HEK293 (cell line): Measurements from ENCODE around the gene IL1RAPL1.

ENCODE experiments used
- CTCF ChIA-PET: fragments of 350-600 bp; formaldehyde crosslinking; extraction: SDS; loops from one replicate; lab custom pipeline; 2021; ENCODE audit warnings: antibody characterized with exemption; lab: Yijun Ruan, JAX
- POLR2A ChIA-PET: fragments of 300-600 bp; formaldehyde crosslinking; extraction: SDS; loops from one replicate; lab custom pipeline; 2020; ENCODE audit warnings: antibody characterized with exemption, inconsistent platforms; lab: Yijun Ruan, JAX
- H3K27ac ChIP-seq: fragments of 200-500 bp; sonication (Bioruptor generic); 2 replicates; pipeline ENCODE4 v1.5.1; 2014; ENCODE audit warnings: low read depth, low read length, control low read depth, inconsistent platforms; ENCODE audit errors: extremely low read depth
- H3K36me3 ChIP-seq, 2 experiments: fragments of 200-500 bp in 1 of 2; sonication (Bioruptor generic) in 1 of 2; 1 replicate in 1 of 2; 2 replicates in 1 of 2; pipeline ENCODE4 v1.5.1; 2014 to 2017; ENCODE audit warnings: inconsistent platforms in 2 of 2, low read length in 2 of 2; ENCODE audit not compliant: control insufficient read depth in 2 of 2, insufficient read depth in 1 of 2
- H3K4me1 ChIP-seq: fragments of 200-500 bp; sonication (Bioruptor generic); 2 replicates; pipeline ENCODE4 v1.5.1; 2014; ENCODE audit warnings: mild to moderate bottlenecking, low read length, inconsistent platforms; ENCODE audit not compliant: control insufficient read depth, insufficient read depth
- H3K4me3 ChIP-seq: 2 replicates; pipeline ENCODE4 v1.5.1; 2011; ENCODE audit warnings: low read depth, mild to moderate bottlenecking, control low read depth, low read length, moderate library complexity
- H3K9me3 ChIP-seq: fragments of 200-500 bp; sonication (Bioruptor generic); 2 replicates; pipeline ENCODE4 v1.5.1; 2014; ENCODE audit warnings: low read depth, low read length, inconsistent platforms; ENCODE audit not compliant: control insufficient read depth, insufficient read depth
- BCL11A ChIP-seq: fragments of 450-650 bp; formaldehyde crosslinking; IDR thresholded peaks from 2 replicates; pipeline ENCODE4 v1.5.1; 2016; ENCODE audit warnings: low read depth, missing biosample characterization, missing genetic modification characterization
- FEZF1 ChIP-seq: fragments of 450-650 bp; formaldehyde crosslinking; IDR thresholded peaks from 2 replicates; pipeline ENCODE4 v1.5.1; 2016; ENCODE audit warnings: missing biosample characterization, missing genetic modification characterization
- HOXC10 ChIP-seq: sonication (generic); formaldehyde crosslinking; IDR thresholded peaks from 2 replicates; pipeline ENCODE4 v1.8.1; 2023; ENCODE audit warnings: mild to moderate bottlenecking, missing genetic modification reagents
- KLF16 ChIP-seq: fragments of 450-650 bp; formaldehyde crosslinking; IDR thresholded peaks from 2 replicates; pipeline ENCODE4 v1.5.1; 2017; ENCODE audit warnings: missing biosample characterization, missing genetic modification characterization
- KLF8 ChIP-seq: fragments of 450-650 bp; formaldehyde crosslinking; IDR thresholded peaks from 2 replicates; pipeline ENCODE4 v1.5.1; 2016; ENCODE audit warnings: missing biosample characterization, missing genetic modification characterization
- SETDB1 ChIP-seq: IDR thresholded peaks from one replicate; pipeline ENCODE4 v1.6.1; 2017; ENCODE audit warnings: mild to moderate bottlenecking, low read length, moderate library complexity, mixed read lengths; ENCODE audit not compliant: insufficient read length
- YY2 ChIP-seq: fragments of 450-650 bp; formaldehyde crosslinking; IDR thresholded peaks from 2 replicates; pipeline ENCODE4 v1.5.1; 2016; ENCODE audit warnings: missing biosample characterization, missing genetic modification characterization
- ZBTB17 ChIP-seq: fragments of 450-650 bp; formaldehyde crosslinking; IDR thresholded peaks from 2 replicates; pipeline ENCODE4 v1.5.1; 2016; ENCODE audit warnings: missing biosample characterization, missing genetic modification characterization
- ZFP37 ChIP-seq: fragments of 450-650 bp; formaldehyde crosslinking; IDR thresholded peaks from 2 replicates; pipeline ENCODE4 v1.5.1; 2016; ENCODE audit warnings: missing biosample characterization, missing genetic modification characterization
- ZNF132 ChIP-seq: fragments of 450-650 bp; formaldehyde crosslinking; IDR thresholded peaks from 2 replicates; pipeline ENCODE4 v1.5.1; 2017; ENCODE audit warnings: missing biosample characterization, missing genetic modification characterization, borderline replicate concordance
- ZNF214 ChIP-seq: fragments of 450-650 bp; formaldehyde crosslinking; IDR thresholded peaks from 2 replicates; pipeline ENCODE4 v1.5.1; 2017; ENCODE audit warnings: missing biosample characterization, mild to moderate bottlenecking, missing genetic modification characterization, borderline replicate concordance
- ZNF274 ChIP-seq, 2 experiments: fragments of 200-500 bp in 1 of 2; fragments of 450-650 bp in 1 of 2; sonication (Bioruptor generic) in 1 of 2; formaldehyde crosslinking in 1 of 2; IDR thresholded peaks; 2 replicates each; pipeline versions ENCODE4 v1.5.1 to v1.6.1; 2014 to 2016; ENCODE audit warnings: borderline replicate concordance in 1 of 2, inconsistent platforms in 1 of 2, low read length in 1 of 2, missing biosample characterization in 1 of 2, missing genetic modification characterization in 1 of 2
- ZNF302 ChIP-seq: fragments of 450-650 bp; formaldehyde crosslinking; IDR thresholded peaks from 2 replicates; pipeline ENCODE4 v1.5.1; 2016; ENCODE audit warnings: missing biosample characterization, missing genetic modification characterization, low read depth
- ZNF324 ChIP-seq: fragments of 450-650 bp; formaldehyde crosslinking; IDR thresholded peaks from 2 replicates; pipeline ENCODE4 v1.5.1; 2016; ENCODE audit warnings: missing biosample characterization, missing genetic modification characterization
- ZNF423 ChIP-seq: fragments of 450-650 bp; formaldehyde crosslinking; IDR thresholded peaks from 2 replicates; pipeline ENCODE4 v1.5.1; 2016; ENCODE audit warnings: missing biosample characterization, missing genetic modification characterization
- ZNF514 ChIP-seq: fragments of 450-650 bp; formaldehyde crosslinking; IDR thresholded peaks from 2 replicates; pipeline ENCODE4 v1.5.1; 2016; ENCODE audit warnings: missing biosample characterization, missing genetic modification characterization
- ZNF529 ChIP-seq: fragments of 450-650 bp; formaldehyde crosslinking; IDR thresholded peaks from 2 replicates; pipeline ENCODE4 v1.5.1; 2017; ENCODE audit warnings: missing genetic modification characterization, missing biosample characterization; ENCODE audit not compliant: insufficient replicate concordance
- ZNF571 ChIP-seq: fragments of 450-650 bp; formaldehyde crosslinking; IDR thresholded peaks from 2 replicates; pipeline ENCODE4 v1.5.0; 2017; ENCODE audit warnings: missing biosample characterization, missing genetic modification characterization
- ZNF624 ChIP-seq: fragments of 450-650 bp; formaldehyde crosslinking; IDR thresholded peaks from 2 replicates; pipeline ENCODE4 v1.5.1; 2017; ENCODE audit warnings: missing biosample characterization, missing genetic modification characterization
- ZNF701 ChIP-seq: fragments of 450-650 bp; formaldehyde crosslinking; IDR thresholded peaks from 2 replicates; pipeline ENCODE4 v1.5.1; 2016; ENCODE audit warnings: missing biosample characterization, missing genetic modification characterization
- ZNF791 ChIP-seq: fragments of 450-650 bp; formaldehyde crosslinking; IDR thresholded peaks from 2 replicates; pipeline ENCODE4 v1.5.1; 2016; ENCODE audit warnings: missing biosample characterization, missing genetic modification characterization
- ZXDB ChIP-seq: fragments of 450-650 bp; formaldehyde crosslinking; IDR thresholded peaks from 2 replicates; pipeline ENCODE4 v1.5.1; 2016; ENCODE audit warnings: missing biosample characterization, missing genetic modification characterization
- TF ChIP-seq, protein P1 (sequence below): fragments of 450-650 bp; formaldehyde crosslinking; IDR thresholded peaks from 2 replicates; pipeline ENCODE4 v1.5.1; 2017; ENCODE audit warnings: missing biosample characterization, missing genetic modification characterization
- TF ChIP-seq, protein P2 (sequence below): fragments of 450-650 bp; formaldehyde crosslinking; IDR thresholded peaks from 2 replicates; pipeline ENCODE4 v1.5.1; 2017; ENCODE audit warnings: missing biosample characterization, missing genetic modification characterization
- TF ChIP-seq, protein P3 (sequence below): sonication (generic); formaldehyde crosslinking; IDR thresholded peaks from 2 replicates; pipeline ENCODE4 v1.8.1; 2022; ENCODE audit warnings: mild to moderate bottlenecking, moderate library complexity, missing genetic modification reagents
- TF ChIP-seq, protein P4 (sequence below): IDR thresholded peaks from 2 replicates; pipeline ENCODE4 v1.6.1; 2011; ENCODE audit warnings: mild to moderate bottlenecking, low read depth, low read length, borderline replicate concordance
- TF ChIP-seq, protein P5 (sequence below): fragments of 450-650 bp; formaldehyde crosslinking; IDR thresholded peaks from 2 replicates; pipeline ENCODE4 v1.5.1; 2016; ENCODE audit warnings: missing biosample characterization, missing genetic modification characterization

Gene IL1RAPL1

DNA sequence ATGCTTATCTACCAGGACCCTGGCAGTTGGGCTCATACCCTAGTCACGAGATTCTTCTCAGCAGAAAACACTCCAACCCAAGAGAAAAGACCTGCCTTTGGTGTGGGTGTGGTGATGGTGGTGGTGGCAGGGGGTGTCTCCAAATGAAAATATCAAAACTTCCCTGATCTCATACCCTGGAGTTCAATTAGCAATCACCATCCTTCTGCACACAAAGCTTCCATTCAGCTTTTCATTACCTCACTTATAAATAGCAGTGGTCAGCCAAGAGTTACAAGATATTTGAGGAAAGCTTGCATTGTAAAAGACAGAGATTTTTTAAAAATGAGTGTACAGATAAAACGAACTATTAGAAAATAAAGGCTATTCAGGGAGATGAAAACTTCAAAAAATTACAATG is 1047.3 kb downstream of the IL1RAPL1 start:
- Histone ChIP-seq H3K36me3 (no peaks in the 10 kb centered on the region), H3K27ac (no peak overlapping the region)
- TF ChIP-seq ZNF132 (tag by site-specific recombination) (no peak), ZFP37 (tag by site-specific recombination) (no peak), ZNF302 (tag by site-specific recombination) (no peak), ZNF214 (tag by site-specific recombination) (no peak), ZNF624 (tag by site-specific recombination) (no peak), ZBTB17 (no peak), FEZF1 (no peak), ZNF274 (IDR thresholded peaks at IDR 0.05; ENCODE audit: low read length) (no peak), ZNF274 (tag by site-specific recombination; IDR thresholded peaks at IDR 0.05; ENCODE audit: borderline replicate concordance) (no peak), ZNF791 (no peak), ZNF571 (tag by site-specific recombination) (no peak), ZNF529 (tag by site-specific recombination) (no peak), ZNF514 (no peak), ZNF423 (tag by site-specific recombination) (no peak), BCL11A (tag by site-specific recombination) (no peak), KLF16 (tag by site-specific recombination) (no peak), YY2 (tag by site-specific recombination) (no peak), ZNF324 (tag by site-specific recombination) (no peak)
- TF ChIP-seq, protein P1, sequence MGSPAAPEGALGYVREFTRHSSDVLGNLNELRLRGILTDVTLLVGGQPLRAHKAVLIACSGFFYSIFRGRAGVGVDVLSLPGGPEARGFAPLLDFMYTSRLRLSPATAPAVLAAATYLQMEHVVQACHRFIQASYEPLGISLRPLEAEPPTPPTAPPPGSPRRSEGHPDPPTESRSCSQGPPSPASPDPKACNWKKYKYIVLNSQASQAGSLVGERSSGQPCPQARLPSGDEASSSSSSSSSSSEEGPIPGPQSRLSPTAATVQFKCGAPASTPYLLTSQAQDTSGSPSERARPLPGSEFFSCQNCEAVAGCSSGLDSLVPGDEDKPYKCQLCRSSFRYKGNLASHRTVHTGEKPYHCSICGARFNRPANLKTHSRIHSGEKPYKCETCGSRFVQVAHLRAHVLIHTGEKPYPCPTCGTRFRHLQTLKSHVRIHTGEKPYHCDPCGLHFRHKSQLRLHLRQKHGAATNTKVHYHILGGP (tag by site-specific recombination) = no peak
- TF ChIP-seq, all 188 proteins: peak for 0
- ChIA-PET CTCF (no interaction called here), POLR2A (no interaction called here)
- Histone ChIP-seq H3K4me3 (no peak overlapping the region), H3K9me3 (no peaks in the 10 kb centered on the region), H3K4me1 (no peaks in the 10 kb centered on the region)

DNA sequence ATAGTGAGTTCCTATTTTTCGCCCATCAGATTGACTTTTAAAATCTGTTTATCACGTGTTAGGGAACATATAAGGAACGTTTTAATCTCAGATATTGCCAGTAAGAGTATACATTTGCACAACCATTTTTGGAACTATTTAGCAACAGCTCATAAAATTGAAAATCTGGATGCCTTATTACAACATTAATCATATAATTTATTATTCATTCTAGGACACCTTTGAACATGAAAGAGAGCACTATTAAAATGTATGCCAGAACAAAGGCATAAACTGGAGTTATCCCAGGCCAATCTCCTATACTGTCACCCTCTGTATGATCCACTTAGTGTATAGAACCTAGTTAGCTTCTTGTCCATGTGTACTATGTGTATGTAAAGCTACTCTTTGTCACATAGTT is 1049.1 kb downstream of the IL1RAPL1 start:
- no peak overlapping the region for H3K27ac ChIP-seq
- CTCF ChIA-PET = no interaction called here
- H3K9me3 ChIP-seq = no peaks in the 10 kb centered on the region
- no peak overlapping the region for H3K4me3 ChIP-seq
- POLR2A ChIA-PET = no interaction called here
- no peaks in the 10 kb centered on the region for H3K36me3 ChIP-seq
- no peaks in the 10 kb centered on the region for H3K4me1 ChIP-seq
- TF ChIP-seq KLF8 (tag by site-specific recombination) (no peak), ZNF529 (tag by site-specific recombination) (no peak), ZXDB (tag by site-specific recombination) (no peak), SETDB1 (no peak), HOXC10 (CRISPR knock-in tag) (no peak), ZNF701 (tag by site-specific recombination) (no peak)
- TF ChIP-seq, protein P1 (tag by site-specific recombination) = no peak
- TF ChIP-seq, protein P2, sequence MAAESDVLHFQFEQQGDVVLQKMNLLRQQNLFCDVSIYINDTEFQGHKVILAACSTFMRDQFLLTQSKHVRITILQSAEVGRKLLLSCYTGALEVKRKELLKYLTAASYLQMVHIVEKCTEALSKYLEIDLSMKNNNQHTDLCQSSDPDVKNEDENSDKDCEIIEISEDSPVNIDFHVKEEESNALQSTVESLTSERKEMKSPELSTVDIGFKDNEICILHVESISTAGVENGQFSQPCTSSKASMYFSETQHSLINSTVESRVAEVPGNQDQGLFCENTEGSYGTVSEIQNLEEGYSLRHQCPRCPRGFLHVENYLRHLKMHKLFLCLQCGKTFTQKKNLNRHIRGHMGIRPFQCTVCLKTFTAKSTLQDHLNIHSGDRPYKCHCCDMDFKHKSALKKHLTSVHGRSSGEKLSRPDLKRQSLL (tag by site-specific recombination) = no peak
- TF ChIP-seq, protein P3, sequence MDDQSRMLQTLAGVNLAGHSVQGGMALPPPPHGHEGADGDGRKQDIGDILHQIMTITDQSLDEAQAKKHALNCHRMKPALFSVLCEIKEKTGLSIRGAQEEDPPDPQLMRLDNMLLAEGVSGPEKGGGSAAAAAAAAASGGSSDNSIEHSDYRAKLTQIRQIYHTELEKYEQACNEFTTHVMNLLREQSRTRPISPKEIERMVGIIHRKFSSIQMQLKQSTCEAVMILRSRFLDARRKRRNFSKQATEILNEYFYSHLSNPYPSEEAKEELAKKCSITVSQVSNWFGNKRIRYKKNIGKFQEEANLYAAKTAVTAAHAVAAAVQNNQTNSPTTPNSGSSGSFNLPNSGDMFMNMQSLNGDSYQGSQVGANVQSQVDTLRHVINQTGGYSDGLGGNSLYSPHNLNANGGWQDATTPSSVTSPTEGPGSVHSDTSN = no peak
- TF ChIP-seq, protein P4, sequence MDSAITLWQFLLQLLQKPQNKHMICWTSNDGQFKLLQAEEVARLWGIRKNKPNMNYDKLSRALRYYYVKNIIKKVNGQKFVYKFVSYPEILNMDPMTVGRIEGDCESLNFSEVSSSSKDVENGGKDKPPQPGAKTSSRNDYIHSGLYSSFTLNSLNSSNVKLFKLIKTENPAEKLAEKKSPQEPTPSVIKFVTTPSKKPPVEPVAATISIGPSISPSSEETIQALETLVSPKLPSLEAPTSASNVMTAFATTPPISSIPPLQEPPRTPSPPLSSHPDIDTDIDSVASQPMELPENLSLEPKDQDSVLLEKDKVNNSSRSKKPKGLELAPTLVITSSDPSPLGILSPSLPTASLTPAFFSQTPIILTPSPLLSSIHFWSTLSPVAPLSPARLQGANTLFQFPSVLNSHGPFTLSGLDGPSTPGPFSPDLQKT = no peak
- TF ChIP-seq, protein P5, sequence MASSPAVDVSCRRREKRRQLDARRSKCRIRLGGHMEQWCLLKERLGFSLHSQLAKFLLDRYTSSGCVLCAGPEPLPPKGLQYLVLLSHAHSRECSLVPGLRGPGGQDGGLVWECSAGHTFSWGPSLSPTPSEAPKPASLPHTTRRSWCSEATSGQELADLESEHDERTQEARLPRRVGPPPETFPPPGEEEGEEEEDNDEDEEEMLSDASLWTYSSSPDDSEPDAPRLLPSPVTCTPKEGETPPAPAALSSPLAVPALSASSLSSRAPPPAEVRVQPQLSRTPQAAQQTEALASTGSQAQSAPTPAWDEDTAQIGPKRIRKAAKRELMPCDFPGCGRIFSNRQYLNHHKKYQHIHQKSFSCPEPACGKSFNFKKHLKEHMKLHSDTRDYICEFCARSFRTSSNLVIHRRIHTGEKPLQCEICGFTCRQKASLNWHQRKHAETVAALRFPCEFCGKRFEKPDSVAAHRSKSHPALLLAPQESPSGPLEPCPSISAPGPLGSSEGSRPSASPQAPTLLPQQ = no peak
